Activated CD4-positive, alpha-beta memory T cell treated with anti-CD3 and anti-CD28 coated beads for 36 hours (primary cell): Measurements from ENCODE around the gene CFAP58. TPM values are rescaled to one million over a fixed set of nuclear protein-coding genes. Genes with fewer than 3 reads are reported as not detected.

ENCODE experiments used
- CTCF ChIA-PET: fragments of 350-600 bp; sonication (Branson Sonifier 250); formaldehyde crosslinking; loops from one replicate; lab custom pipeline; 2021; ENCODE audit warnings: antibody characterized with exemption, inconsistent platforms; lab: Charles Lee
- POLR2A ChIA-PET: fragments of 350-600 bp; sonication (Branson Sonifier 250); formaldehyde crosslinking; loops from one replicate; lab custom pipeline; 2021; ENCODE audit warnings: antibody characterized with exemption; lab: Charles Lee
- DNase-seq: peaks from one replicate; pipeline ENCODE4 v3.0.0-alpha.2; 2020
- H3K27ac Mint-ChIP-seq: one replicate; pipeline ENCODE4 v1.8.0; 2021; ENCODE audit warnings: mixed read lengths
- H3K27me3 Mint-ChIP-seq: one replicate; pipeline ENCODE4 v1.8.0; 2021; ENCODE audit warnings: mixed read lengths
- H3K36me3 Mint-ChIP-seq: one replicate; pipeline ENCODE4 v1.8.0; 2021; ENCODE audit warnings: mixed read lengths
- H3K4me1 Mint-ChIP-seq: one replicate; pipeline ENCODE4 v1.8.0; 2021; ENCODE audit warnings: low read depth, mixed read lengths
- H3K4me3 Mint-ChIP-seq: one replicate; pipeline ENCODE4 v1.8.0; 2021; ENCODE audit warnings: mild to moderate bottlenecking, mixed read lengths
- H3K9me3 Mint-ChIP-seq: one replicate; pipeline ENCODE4 v1.8.0; 2021; ENCODE audit warnings: mixed read lengths
- intact Hi-C: fragments of 100-400 bp; cut with micrococcal nuclease; formaldehyde crosslinking; loops from one replicate; pipeline ENCODE4 v1.15.1; 2023
- total RNA-seq, 2 experiments: library from RNA; stranded (reverse); gene quantifications; one replicate each; pipeline ENCODE4 v1.2.3, GENCODE V29; 2021

Gene CFAP58
- total RNA-seq, 2 experiments from 2014 or later: 0.31 to 0.88 TPM

GRCh38 chr10:104337985-104338735, 15.5 kb upstream of the CFAP58 start, which contains the start of gene ITPRIP:
Gene ITPRIP, minus strand, starts transcription at chr10:104338465. Its CDS starts 22,414 bp downstream, at chr10:104316051.
- H3K9me3 Mint-ChIP-seq: no peaks in the 10 kb centered on the region
- H3K4me3 Mint-ChIP-seq: peak within 1 kb of the TSS; percentile 82
- H3K36me3 Mint-ChIP-seq: peaks cover 10% of the 10 kb centered on the region
- H3K27me3 Mint-ChIP-seq: no peaks in the 10 kb centered on the region
- ChIA-PET POLR2A (interaction anchor here (0.6 to 2.4 kb wide), 15 partner anchors 9 to 216 kb away, joined by 3 to 22 read pairs (median 4); partner anchors contain the start of genes GSTO2 and SFR1), CTCF (interaction anchor here (0.7 to 6.2 kb wide), 10 partner anchors 9 to 64 kb away, joined by 3 to 82 read pairs (median 10); partner anchors contain the start of gene CFAP58)
- H3K27ac Mint-ChIP-seq: peak within 1 kb of the TSS; percentile 90
- H3K4me1 Mint-ChIP-seq: peaks cover 48% of the 10 kb centered on the region
- intact Hi-C loops: loop anchor here (1.0 to 5.0 kb wide), 7 partner anchors 9 to 421 kb away; partner anchors contain the start of genes CFAP58 and STN1
- DNase-seq: peak; percentile 81

- Mint-ChIP-seq H3K27me3 (no peaks in the 10 kb centered on the region), H3K4me3 (peak overlapping the region; percentile 82), H3K36me3 (peaks cover 10% of the 10 kb centered on the region), H3K27ac (no peak overlapping the region), H3K9me3 (no peaks in the 10 kb centered on the region), H3K4me1 (peaks cover 35% of the 10 kb centered on the region)
- ChIA-PET POLR2A (interaction anchor here (2.1 to 2.4 kb wide), 2 partner anchors 10 to 33 kb away, joined by 17 to 22 read pairs; no protein-coding TSS in a partner anchor), CTCF (interaction anchor here (2.1 to 6.2 kb wide), 5 partner anchors 10 to 48 kb away, joined by 9 to 82 read pairs (median 45); partner anchors contain the start of gene CFAP58)
- DNase-seq: no peak
- intact Hi-C loops: loop anchor here (2.0 to 5.0 kb wide), 3 partner anchors 15 to 422 kb away; partner anchors contain the start of gene STN1
These were observed 14.0 kb upstream of the CFAP58 start for GRCh38 chr10:104339469-104340110.

DNA sequence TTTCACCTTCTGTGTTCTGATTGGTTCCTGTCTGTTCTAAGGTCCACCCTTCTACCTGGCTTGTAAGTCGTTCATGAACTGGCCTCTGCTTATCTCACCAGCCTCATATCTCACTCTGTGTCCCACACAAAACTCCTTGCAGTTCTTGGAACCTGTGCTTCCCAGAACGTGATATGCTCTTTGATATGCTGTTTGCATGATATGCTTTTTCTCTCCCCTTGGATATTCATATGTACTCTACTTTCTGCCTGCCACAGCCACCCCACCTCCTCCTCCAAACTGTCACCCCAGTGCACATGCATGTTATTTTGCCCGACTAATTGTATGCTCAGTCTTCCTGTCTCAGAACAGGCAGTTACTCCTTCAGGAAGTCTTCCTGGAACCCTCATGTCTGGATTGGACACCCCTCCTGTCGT, 13.5 kb upstream of the CFAP58 start:
- H3K4me1 Mint-ChIP-seq: peaks cover 30% of the 10 kb centered on the region
- no peak overlapping the region for H3K27ac Mint-ChIP-seq

GRCh38 chr10:104340641-104341040, 13.0 kb upstream of the CFAP58 start:
- DNase-seq: no peak
- ChIA-PET CTCF (interaction anchor here (0.7 to 2.0 kb wide), 7 partner anchors 9 to 49 kb away, joined by 3 to 6 read pairs (median 4); partner anchors contain the start of gene CFAP58), POLR2A (no interaction called here)
- no peaks in the 10 kb centered on the region for H3K9me3 Mint-ChIP-seq
- no peak overlapping the region for H3K27ac Mint-ChIP-seq
- H3K4me1 Mint-ChIP-seq: peaks cover 29% of the 10 kb centered on the region
- H3K36me3 Mint-ChIP-seq: peaks cover 4% of the 10 kb centered on the region
- no peaks in the 10 kb centered on the region for H3K27me3 Mint-ChIP-seq
- intact Hi-C loops: no loop called here
- no peak overlapping the region for H3K4me3 Mint-ChIP-seq

More for the DNA sequence above, 13.5 kb upstream of the CFAP58 start:
- ChIA-PET POLR2A (no interaction called here), CTCF (interaction anchor here (4.4 to 6.2 kb wide), 3 partner anchors 9 to 49 kb away, joined by 45 to 82 read pairs (median 60); no protein-coding TSS in a partner anchor)
- intact Hi-C loops: no loop called here
- H3K36me3 Mint-ChIP-seq: peaks cover 9% of the 10 kb centered on the region
- H3K4me3 Mint-ChIP-seq: peak overlapping the region; percentile 30
- H3K9me3 Mint-ChIP-seq: no peaks in the 10 kb centered on the region
- no peaks in the 10 kb centered on the region for H3K27me3 Mint-ChIP-seq
- DNase-seq: no peak

DNA sequence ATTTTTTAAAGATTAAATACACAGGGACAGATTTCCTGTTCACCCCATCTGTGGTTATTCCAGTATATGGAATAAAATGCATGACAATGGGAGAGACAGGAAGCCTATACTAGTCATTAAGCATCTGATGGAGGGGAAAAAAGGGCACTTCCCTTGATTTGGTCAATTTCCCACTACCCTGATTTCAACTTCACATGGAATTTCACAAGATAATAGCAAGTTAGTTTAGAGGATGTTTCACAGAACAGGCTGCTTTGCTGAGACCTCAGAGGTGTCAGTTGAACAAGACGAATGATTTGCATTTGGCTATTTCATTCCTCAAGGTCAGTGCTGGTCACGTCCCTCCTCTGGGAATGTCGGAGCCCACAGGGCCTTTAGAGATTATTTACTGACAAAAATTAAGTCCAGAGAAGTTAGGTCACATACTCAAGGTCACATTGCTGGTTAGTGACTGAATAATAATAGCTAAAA, 10.7 kb upstream of the CFAP58 start:
- Mint-ChIP-seq H3K36me3 (no peaks in the 10 kb centered on the region), H3K4me1 (peaks cover 23% of the 10 kb centered on the region), H3K4me3 (no peak overlapping the region), H3K27me3 (no peaks in the 10 kb centered on the region), H3K27ac (no peak overlapping the region), H3K9me3 (no peaks in the 10 kb centered on the region)
- ChIA-PET POLR2A (no interaction called here), CTCF (interaction anchor here (1.0 to 2.0 kb wide), 6 partner anchors 9 to 68 kb away, joined by 3 to 5 read pairs (median 3); partner anchors contain the start of gene CFAP58)
- intact Hi-C loops: no loop called here
- DNase-seq: no peak

DNA sequence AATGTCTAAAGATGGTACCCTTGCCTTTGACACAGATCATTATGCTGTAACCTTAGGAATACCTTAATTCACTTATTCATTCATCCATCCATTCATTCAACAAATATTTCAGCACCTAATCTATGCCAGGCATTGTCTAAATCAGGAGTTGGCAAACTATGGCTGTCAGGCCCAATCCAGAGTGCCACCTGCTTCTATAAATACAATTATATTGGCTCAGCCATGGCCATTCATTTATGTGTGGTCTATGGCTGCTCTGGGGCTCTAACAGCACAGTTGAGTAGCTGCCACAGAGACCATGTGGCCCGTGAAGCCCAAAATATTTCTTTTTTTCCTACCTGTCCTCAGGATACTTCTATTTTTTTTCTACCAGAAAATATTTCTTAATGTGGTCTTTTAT, 9.4 kb upstream of the CFAP58 start:
- intact Hi-C loops: no loop called here
- ChIA-PET POLR2A (no interaction called here), CTCF (interaction anchor here (1.0 to 1.3 kb wide), 2 partner anchors 7 to 51 kb away, joined by 3 read pairs; no protein-coding TSS in a partner anchor)
- no peak overlapping the region for H3K4me3 Mint-ChIP-seq
- peaks cover 20% of the 10 kb centered on the region for H3K4me1 Mint-ChIP-seq
- no peaks in the 10 kb centered on the region for H3K36me3 Mint-ChIP-seq
- DNase-seq: no peak
- H3K9me3 Mint-ChIP-seq: no peaks in the 10 kb centered on the region
- H3K27me3 Mint-ChIP-seq: no peaks in the 10 kb centered on the region
- no peak overlapping the region for H3K27ac Mint-ChIP-seq

DNA sequence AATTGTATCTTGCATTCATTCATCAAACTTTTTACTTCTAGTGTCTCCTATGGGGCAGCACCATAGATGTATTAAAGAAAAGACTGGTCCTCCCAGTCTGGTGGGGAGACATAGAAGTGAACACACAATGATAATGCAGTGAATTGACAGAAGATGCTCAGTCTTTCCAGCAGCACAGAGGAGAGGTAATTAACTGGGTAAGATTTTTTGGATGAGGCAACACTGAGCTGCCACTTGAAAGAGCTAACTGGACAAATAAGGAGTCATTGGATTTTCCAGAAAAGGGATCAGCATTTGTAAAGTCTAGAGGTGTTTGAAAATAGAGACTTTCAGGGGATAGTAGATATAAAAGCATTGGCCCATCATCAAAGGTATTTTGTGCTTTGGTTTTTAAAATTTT, 8.1 kb upstream of the CFAP58 start:
- ChIA-PET POLR2A (no interaction called here), CTCF (interaction anchor here (3.7 to 11.0 kb wide), 3 partner anchors 40 to 71 kb away, joined by 13 to 240 read pairs (median 186); no protein-coding TSS in a partner anchor)
- intact Hi-C loops: no loop called here
- peaks cover 10% of the 10 kb centered on the region for H3K4me1 Mint-ChIP-seq
- no peak overlapping the region for H3K27ac Mint-ChIP-seq
- H3K27me3 Mint-ChIP-seq: no peaks in the 10 kb centered on the region
- DNase-seq: no peak
- no peak overlapping the region for H3K4me3 Mint-ChIP-seq
- no peaks in the 10 kb centered on the region for H3K9me3 Mint-ChIP-seq
- no peaks in the 10 kb centered on the region for H3K36me3 Mint-ChIP-seq

GRCh38 chr10:104345941-104346340, 7.7 kb upstream of the CFAP58 start:
- Mint-ChIP-seq H3K36me3 (no peaks in the 10 kb centered on the region), H3K4me1 (peaks cover 10% of the 10 kb centered on the region), H3K27ac (peak overlapping the region; percentile 47), H3K9me3 (no peaks in the 10 kb centered on the region), H3K27me3 (no peaks in the 10 kb centered on the region), H3K4me3 (no peak overlapping the region)
- CTCF ChIA-PET: interaction anchor here (3.7 to 11.0 kb wide), 3 partner anchors 41 to 71 kb away, joined by 13 to 240 read pairs (median 186); no protein-coding TSS in a partner anchor
- POLR2A ChIA-PET: no interaction called here
- intact Hi-C loops: no loop called here
- DNase-seq: no peak

- POLR2A ChIA-PET: interaction anchor here (0.9 kb wide), 1 partner anchor 9 kb away, joined by 4 read pairs; no protein-coding TSS in a partner anchor
- DNase-seq: no peak
- Mint-ChIP-seq H3K4me3 (no peak overlapping the region), H3K36me3 (no peaks in the 10 kb centered on the region), H3K27ac (no peak overlapping the region), H3K9me3 (no peaks in the 10 kb centered on the region), H3K4me1 (peaks cover 10% of the 10 kb centered on the region), H3K27me3 (no peaks in the 10 kb centered on the region)
- CTCF ChIA-PET: interaction anchor here (3.7 to 11.0 kb wide), 4 partner anchors 9 to 73 kb away, joined by 13 to 240 read pairs (median 123); partner anchors contain the start of gene ITPRIP
- intact Hi-C loops: no loop called here
These were observed 6.2 kb upstream of the CFAP58 start for GRCh38 chr10:104347295-104348045.

DNA sequence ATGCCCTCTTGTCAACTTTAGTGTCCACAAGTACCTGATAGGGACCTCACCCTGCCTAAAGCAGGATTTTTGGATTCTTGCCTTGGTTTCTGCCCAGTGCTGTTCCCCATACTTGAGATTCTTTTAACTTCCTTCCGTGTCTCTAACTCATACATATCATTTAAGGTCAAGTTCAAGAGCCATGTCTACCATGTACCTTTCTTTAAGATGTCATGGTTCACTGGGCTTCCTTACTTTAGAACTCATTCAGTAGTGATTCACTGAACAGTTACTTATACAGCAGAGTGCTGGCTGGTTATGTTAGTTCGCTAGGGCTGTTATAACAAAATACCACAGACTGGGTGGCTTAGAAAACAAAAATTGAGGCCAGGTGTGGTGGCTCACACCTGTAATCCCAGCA, 5.0 kb upstream of the CFAP58 start:
- ChIA-PET POLR2A (no interaction called here), CTCF (interaction anchor here (1.2 to 11.0 kb wide), 6 partner anchors 11 to 74 kb away, joined by 3 to 240 read pairs (median 40); partner anchors contain the start of gene ITPRIP)
- no peaks in the 10 kb centered on the region for H3K36me3 Mint-ChIP-seq
- intact Hi-C loops: no loop called here
- DNase-seq: no peak
- peaks cover 10% of the 10 kb centered on the region for H3K4me1 Mint-ChIP-seq
- no peaks in the 10 kb centered on the region for H3K27me3 Mint-ChIP-seq
- H3K9me3 Mint-ChIP-seq: no peaks in the 10 kb centered on the region
- no peak overlapping the region for H3K27ac Mint-ChIP-seq
- H3K4me3 Mint-ChIP-seq: no peak overlapping the region
